ENCODE data around the gene CRELD1.

- TF ChIP-seq CTCF (IDR thresholded peaks at IDR 0.05; ENCODE audit: low read length) (no peak), EZH2 (optimal IDR thresholded peaks at IDR 0.05; ENCODE audit: low read depth, low read length) (no peak), EZH2phosphoT487 (IDR thresholded peaks at IDR 0.05; ENCODE audit: low read length) (no peak)
These were observed 31.7 kb upstream of the CRELD1 start for GRCh38 chr3:9901967-9902366.

Data from MM.1S (cell line).